CD4-positive, alpha-beta memory T cell (primary cell): Measurements from ENCODE around the gene SCLT1. TPM values are rescaled to one million over a fixed set of nuclear protein-coding genes. Genes with fewer than 3 reads are reported as not detected.
A peak's percentile ranks its signal among the peaks of the same experiment; 100 is the strongest.
"Not testable (repeated sequence)": the region's sequence is repeated elsewhere in the genome, so short reads cannot be mapped to it uniquely, and the experiment has no call there.

ENCODE experiments used
- CTCF ChIA-PET: fragments of 350-600 bp; sonication (Branson Sonifier 250); formaldehyde crosslinking; loops from one replicate; lab custom pipeline; 2021; ENCODE audit warnings: inconsistent platforms; ENCODE audit not compliant: partially characterized antibody; lab: Charles Lee
- POLR2A ChIA-PET: fragments of 350-600 bp; sonication (Branson Sonifier 250); formaldehyde crosslinking; loops from one replicate; lab custom pipeline; 2021; ENCODE audit not compliant: partially characterized antibody; lab: Charles Lee
- DNase-seq, 5 donors: peaks; one replicate each; pipeline versions ENCODE4 v3.0.0 to v3.0.0-alpha.2; 2020 to 2022; ENCODE audit warnings: mixed read lengths in 1 of 5
- H3K27ac ChIP-seq: one replicate; pipeline ENCODE4 v1.7.0; 2013; ENCODE audit warnings: low read depth, low read length
- H3K27me3 ChIP-seq: 2 replicates; pipeline ENCODE4 v1.7.0; 2013; ENCODE audit warnings: mild to moderate bottlenecking, low read length, moderate library complexity; ENCODE audit not compliant: insufficient read depth
- H3K36me3 ChIP-seq: 2 replicates; pipeline ENCODE4 v1.7.0; 2013; ENCODE audit warnings: mild to moderate bottlenecking, low read length, moderate library complexity; ENCODE audit not compliant: insufficient read depth
- H3K4me1 ChIP-seq: 2 replicates; pipeline ENCODE4 v1.7.0; 2013; ENCODE audit warnings: mild to moderate bottlenecking, low read length, moderate library complexity; ENCODE audit not compliant: insufficient read depth
- H3K4me3 ChIP-seq, 2 donors: one replicate each; pipeline ENCODE4 v1.7.0; 2013; ENCODE audit warnings: low read length in 2 of 2, mild to moderate bottlenecking in 1 of 2
- H3K9me3 ChIP-seq, 2 donors: one replicate each; pipeline ENCODE4 v1.7.0; 2013; ENCODE audit warnings: low read length in 2 of 2, control low read depth in 1 of 2; ENCODE audit not compliant: control insufficient read depth in 1 of 2
- H3K27ac Mint-ChIP-seq, 7 donors: one replicate each; pipeline ENCODE4 v1.8.0; 2020 to 2021; ENCODE audit warnings: mixed read lengths in 7 of 7, mild to moderate bottlenecking in 6 of 7, inconsistent platforms in 3 of 7, moderate library complexity in 3 of 7
- H3K27me3 Mint-ChIP-seq, 2 donors: one replicate each; pipeline ENCODE4 v1.8.0; 2020 to 2021; ENCODE audit warnings: mixed read lengths in 2 of 2
- H3K36me3 Mint-ChIP-seq, 2 donors: one replicate each; pipeline ENCODE4 v1.8.0; 2020 to 2021; ENCODE audit warnings: mixed read lengths in 2 of 2, inconsistent platforms in 1 of 2, mild to moderate bottlenecking in 1 of 2
- H3K4me1 Mint-ChIP-seq, 4 donors: one replicate each; pipeline ENCODE4 v1.8.0; 2020 to 2021; ENCODE audit warnings: mixed read lengths in 4 of 4, mild to moderate bottlenecking in 1 of 4
- H3K4me3 Mint-ChIP-seq, 8 donors: one replicate each; pipeline ENCODE4 v1.8.0; 2020 to 2021; ENCODE audit warnings: mixed read lengths in 8 of 8, mild to moderate bottlenecking in 7 of 8, moderate library complexity in 6 of 8, inconsistent platforms in 3 of 8
- H3K9me3 Mint-ChIP-seq, 8 donors: one replicate each; pipeline ENCODE4 v1.8.0; 2020 to 2021; ENCODE audit warnings: mixed read lengths in 8 of 8, mild to moderate bottlenecking in 5 of 8, inconsistent platforms in 3 of 8, moderate library complexity in 1 of 8
- intact Hi-C: fragments of 100-400 bp; cut with micrococcal nuclease; formaldehyde crosslinking; loops from one replicate; pipeline ENCODE4 v1.15.1; 2023
- polyA plus RNA-seq, 2 donors: library from polyadenylated mRNA; unstranded; fragments of 300-500 nt; fragmentation: Illumina TruSeq; gene quantifications; one replicate each; pipeline ENCODE4 v1.2.3, GENCODE V29; 2021
- total RNA-seq, 2 experiments: library from RNA; stranded (reverse); gene quantifications; one replicate each; pipeline ENCODE4 v1.2.3, GENCODE V29; 2021

Gene SCLT1
- total RNA-seq (10 to 100 TPM; 18.2 to 20.8 TPM), polyA plus RNA-seq (1 to 10 TPM; 4.3 to 5.8 TPM)

GRCh38 chr4:129093191-129093920 is at the start of gene SCLT1:
TSS of gene SCLT1 (minus strand) at chr4:129093539. CDS start at chr4:129093103, 436 bp downstream.
- POLR2A ChIA-PET: interaction anchor here (1.0 to 2.9 kb wide), 8 partner anchors 8 to 1128 kb away, joined by 4 to 16 read pairs (median 8); partner anchors contain the start of genes ABHD18, JADE1, LARP1B and MFSD8
- peak within 1 kb of the TSS in 6 of 8 donors; percentile 10 to 57 (median 30) for H3K4me3 Mint-ChIP-seq

GRCh38 chr4:129140521-129140920 is 47.2 kb upstream of the SCLT1 start:
- ChIA-PET CTCF (no interaction called here), POLR2A (no interaction called here)
- no peak overlapping the region for H3K4me3 ChIP-seq
- intact Hi-C loops: no loop called here
- H3K27me3 Mint-ChIP-seq: peaks cover 1 to 4% of the 10 kb centered on the region in 2 donors
- H3K27ac Mint-ChIP-seq: no peak overlapping the region
- no peaks in the 10 kb centered on the region for H3K4me1 Mint-ChIP-seq
- no peak overlapping the region for H3K27ac ChIP-seq
- no peaks in the 10 kb centered on the region for H3K9me3 Mint-ChIP-seq
- no peaks in the 10 kb centered on the region for H3K4me1 ChIP-seq
- no peaks in the 10 kb centered on the region for H3K36me3 Mint-ChIP-seq
- H3K9me3 ChIP-seq: no peaks in the 10 kb centered on the region
- H3K4me3 Mint-ChIP-seq: no peak overlapping the region
- no peaks in the 10 kb centered on the region for H3K36me3 ChIP-seq
- no peak for DNase-seq
- no peaks in the 10 kb centered on the region for H3K27me3 ChIP-seq

More at GRCh38 chr4:129093191-129093920, at the start of gene SCLT1:
- Mint-ChIP-seq H3K27ac (peak within 1 kb of the TSS in 2 of 7 donors; percentile 33 to 95), H3K9me3 (no peaks in the 10 kb centered on the region), H3K36me3 (peaks cover 0 to 5% of the 10 kb centered on the region in 2 donors), H3K4me1 (peaks cover 30 to 47% (median 38%) of the 10 kb centered on the region in 4 donors), H3K27me3 (no peaks in the 10 kb centered on the region)
- Histone ChIP-seq H3K4me1 (peaks cover 63% of the 10 kb centered on the region), H3K36me3 (no peaks in the 10 kb centered on the region), H3K27me3 (no peaks in the 10 kb centered on the region), H3K9me3 (no peaks in the 10 kb centered on the region), H3K4me3 (peak within 1 kb of the TSS; percentile 71 to 98), H3K27ac (peak within 1 kb of the TSS; percentile 99)
- DNase-seq: peak; percentile 93 to 98 (median 95)
- CTCF ChIA-PET: interaction anchor here (0.9 to 2.7 kb wide), 5 partner anchors 11 to 808 kb away, joined by 3 to 9 read pairs (median 3); no protein-coding TSS in a partner anchor
- intact Hi-C loops: loop anchor here (1.0 to 5.0 kb wide), 5 partner anchors 231 to 1128 kb away; partner anchors contain the start of genes ABHD18, LARP1B, MFSD8 and PGRMC2

DNA sequence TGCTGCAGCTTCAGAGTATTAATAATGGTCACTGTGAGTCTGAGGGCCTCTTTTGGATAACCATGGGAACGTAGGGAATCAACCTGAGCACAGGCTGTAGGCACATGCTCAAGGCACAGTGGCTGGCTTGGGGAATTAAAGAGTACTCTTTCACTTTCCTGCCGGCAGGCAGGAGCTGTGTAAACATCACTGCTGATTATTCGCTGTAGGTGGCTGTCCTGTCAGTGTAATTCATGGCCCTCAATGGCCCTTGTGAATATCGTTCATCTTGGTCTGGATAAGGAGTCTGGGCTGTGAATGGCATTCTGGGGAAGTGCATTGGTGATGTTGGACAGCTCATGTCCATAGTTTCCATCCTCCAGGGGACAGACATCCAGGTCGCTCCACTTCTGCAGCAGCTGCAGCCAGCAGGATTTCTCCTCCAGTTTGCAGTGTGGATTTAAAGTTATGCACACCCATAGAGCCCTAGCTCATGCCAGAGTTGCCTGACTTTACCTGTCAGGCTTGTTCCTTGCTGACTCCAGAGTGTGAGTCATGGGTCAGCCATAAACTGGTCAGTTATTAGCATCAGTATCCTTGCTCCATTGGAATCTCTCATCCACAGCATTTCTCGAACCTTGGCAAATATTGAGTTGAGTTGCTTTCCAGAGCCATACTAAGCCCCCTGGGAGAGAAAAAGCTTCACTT is 45.6 kb upstream of the SCLT1 start:
- Histone ChIP-seq H3K27ac (no peak overlapping the region), H3K4me3 (no peak overlapping the region), H3K9me3 (no peaks in the 10 kb centered on the region), H3K4me1 (no peaks in the 10 kb centered on the region), H3K27me3 (no peaks in the 10 kb centered on the region), H3K36me3 (no peaks in the 10 kb centered on the region)
- no peak overlapping the region for H3K27ac Mint-ChIP-seq
- no peaks in the 10 kb centered on the region for H3K4me1 Mint-ChIP-seq
- DNase-seq: no peak
- ChIA-PET CTCF (no interaction called here), POLR2A (no interaction called here)
- no peaks in the 10 kb centered on the region for H3K9me3 Mint-ChIP-seq
- intact Hi-C loops: no loop called here
- no peak overlapping the region for H3K4me3 Mint-ChIP-seq
- no peaks in the 10 kb centered on the region for H3K27me3 Mint-ChIP-seq
- H3K36me3 Mint-ChIP-seq: no peaks in the 10 kb centered on the region

DNA sequence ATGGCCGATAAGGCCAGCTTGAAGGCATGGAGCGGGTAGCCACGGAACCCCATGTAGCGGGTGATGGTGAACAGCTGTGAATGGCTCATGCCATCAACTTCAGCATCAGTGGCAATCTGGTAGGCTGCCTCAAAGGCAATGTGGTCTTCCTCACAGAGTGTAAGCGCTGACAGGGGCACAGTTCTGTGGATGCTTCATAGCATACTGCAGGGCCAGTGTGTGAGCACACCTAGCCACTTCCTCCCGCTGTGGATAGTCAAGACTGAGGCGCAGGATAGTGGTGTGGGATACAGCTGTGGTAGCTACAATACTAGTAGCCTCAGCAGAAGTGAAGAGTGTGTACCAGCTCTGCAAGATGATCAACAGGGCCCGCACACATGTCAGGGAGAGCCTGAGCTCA is 43.1 kb upstream of the SCLT1 start:
- Histone ChIP-seq H3K4me3 (no peak overlapping the region), H3K9me3 (no peaks in the 10 kb centered on the region), H3K36me3 (no peaks in the 10 kb centered on the region), H3K27me3 (no peaks in the 10 kb centered on the region), H3K27ac (no peak overlapping the region), H3K4me1 (no peaks in the 10 kb centered on the region)
- no peaks in the 10 kb centered on the region for H3K27me3 Mint-ChIP-seq
- intact Hi-C loops: no loop called here
- peaks cover 0 to 4% (median 2%) of the 10 kb centered on the region in 8 donors for H3K9me3 Mint-ChIP-seq
- DNase-seq: no peak
- H3K4me1 Mint-ChIP-seq: no peaks in the 10 kb centered on the region
- ChIA-PET POLR2A (no interaction called here), CTCF (no interaction called here)
- no peak overlapping the region for H3K27ac Mint-ChIP-seq
- H3K4me3 Mint-ChIP-seq: no peak overlapping the region
- no peaks in the 10 kb centered on the region for H3K36me3 Mint-ChIP-seq

DNA sequence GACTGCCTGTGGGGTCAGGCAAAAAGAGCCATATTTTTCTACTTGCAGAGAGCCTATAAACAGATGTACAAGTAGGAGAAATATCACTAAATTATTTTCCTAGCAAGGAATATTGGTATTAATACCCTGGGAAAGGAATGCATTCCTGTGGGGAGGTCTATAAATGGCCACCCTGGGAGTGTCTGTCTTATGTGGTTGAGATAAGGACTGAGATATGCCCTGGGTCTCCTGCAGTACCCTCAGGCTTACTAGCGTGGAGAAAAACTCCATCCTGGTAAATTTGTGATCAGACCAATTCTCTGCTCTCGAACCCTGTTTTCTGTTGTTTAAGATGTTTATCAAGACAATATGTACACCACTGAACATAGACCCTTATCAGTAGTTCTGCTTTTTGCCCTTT is 38.0 kb upstream of the SCLT1 start:
- H3K27me3 Mint-ChIP-seq: peaks cover 2 to 3% of the 10 kb centered on the region in 2 donors
- H3K4me1 Mint-ChIP-seq: no peaks in the 10 kb centered on the region
- no peaks in the 10 kb centered on the region for H3K36me3 Mint-ChIP-seq
- CTCF ChIA-PET: no interaction called here
- H3K27me3 ChIP-seq: no peaks in the 10 kb centered on the region
- intact Hi-C loops: no loop called here
- no peak overlapping the region for H3K27ac Mint-ChIP-seq
- no peaks in the 10 kb centered on the region for H3K9me3 ChIP-seq
- DNase-seq: no peak
- no peaks in the 10 kb centered on the region for H3K36me3 ChIP-seq
- H3K9me3 Mint-ChIP-seq: peaks cover 0 to 8% (median 3%) of the 10 kb centered on the region in 8 donors
- no peaks in the 10 kb centered on the region for H3K4me1 ChIP-seq
- H3K27ac ChIP-seq: no peak overlapping the region
- H3K4me3 ChIP-seq: no peak overlapping the region
- H3K4me3 Mint-ChIP-seq: no peak overlapping the region
- POLR2A ChIA-PET: no interaction called here

DNA sequence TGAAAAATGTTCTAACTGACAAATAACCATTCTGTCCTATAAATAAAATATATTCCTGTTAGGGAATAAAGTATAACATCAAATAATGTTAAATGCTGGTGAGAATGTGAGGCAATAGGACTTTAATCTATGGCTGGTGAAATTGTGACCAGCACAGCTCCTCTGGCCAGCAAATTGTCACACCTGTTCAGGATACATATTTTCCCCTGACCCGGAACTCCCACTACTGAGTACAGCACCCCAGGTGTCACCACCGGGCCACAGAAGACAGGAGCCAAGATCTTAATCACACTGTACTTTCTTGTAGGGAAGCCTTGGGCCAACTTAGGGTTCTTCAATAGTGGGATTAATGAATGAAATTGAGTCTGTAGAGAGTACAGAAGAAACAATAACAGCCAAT is 35.8 kb upstream of the SCLT1 start:
- peaks cover 3% of the 10 kb centered on the region in 2 donors for H3K27me3 Mint-ChIP-seq
- H3K4me1 Mint-ChIP-seq: no peaks in the 10 kb centered on the region
- H3K9me3 Mint-ChIP-seq: peaks cover 0 to 12% (median 6%) of the 10 kb centered on the region in 8 donors

GRCh38 chr4:129126614-129127013 is 33.3 kb upstream of the SCLT1 start:
- H3K27me3 ChIP-seq, H3K9me3 ChIP-seq, POLR2A ChIA-PET, H3K27ac Mint-ChIP-seq, H3K4me1 Mint-ChIP-seq, H3K4me3 ChIP-seq, H3K4me1 ChIP-seq, H3K27ac ChIP-seq, intact Hi-C loops, H3K36me3 ChIP-seq, H3K36me3 Mint-ChIP-seq, CTCF ChIA-PET, DNase-seq, H3K27me3 Mint-ChIP-seq, H3K4me3 Mint-ChIP-seq: not testable (repeated sequence)
- H3K9me3 Mint-ChIP-seq: peaks cover 0 to 10% (median 4%) of the 10 kb centered on the region in 8 donors

More for the DNA sequence above, 35.8 kb upstream of the SCLT1 start:
- ChIA-PET POLR2A (no interaction called here), CTCF (no interaction called here)
- no peak overlapping the region for H3K4me3 Mint-ChIP-seq
- no peaks in the 10 kb centered on the region for H3K36me3 ChIP-seq
- no peaks in the 10 kb centered on the region for H3K36me3 Mint-ChIP-seq
- no peak overlapping the region for H3K4me3 ChIP-seq
- DNase-seq: no peak
- H3K27ac ChIP-seq: no peak overlapping the region
- intact Hi-C loops: no loop called here
- H3K9me3 ChIP-seq: no peaks in the 10 kb centered on the region
- H3K27me3 ChIP-seq: no peaks in the 10 kb centered on the region
- no peaks in the 10 kb centered on the region for H3K4me1 ChIP-seq
- H3K27ac Mint-ChIP-seq: no peak overlapping the region
